ENCODE measurements around the gene SLX4IP. TPM values are rescaled to one million over a fixed set of nuclear protein-coding genes. Genes with fewer than 3 reads are reported as not detected.

Gene SLX4IP
- total and polyA plus RNA-seq, 2 donors (not counting 3 experiments of a cell fraction or from before 2014, with no cell fraction given): 1.9 to 4.5 TPM

DNA sequence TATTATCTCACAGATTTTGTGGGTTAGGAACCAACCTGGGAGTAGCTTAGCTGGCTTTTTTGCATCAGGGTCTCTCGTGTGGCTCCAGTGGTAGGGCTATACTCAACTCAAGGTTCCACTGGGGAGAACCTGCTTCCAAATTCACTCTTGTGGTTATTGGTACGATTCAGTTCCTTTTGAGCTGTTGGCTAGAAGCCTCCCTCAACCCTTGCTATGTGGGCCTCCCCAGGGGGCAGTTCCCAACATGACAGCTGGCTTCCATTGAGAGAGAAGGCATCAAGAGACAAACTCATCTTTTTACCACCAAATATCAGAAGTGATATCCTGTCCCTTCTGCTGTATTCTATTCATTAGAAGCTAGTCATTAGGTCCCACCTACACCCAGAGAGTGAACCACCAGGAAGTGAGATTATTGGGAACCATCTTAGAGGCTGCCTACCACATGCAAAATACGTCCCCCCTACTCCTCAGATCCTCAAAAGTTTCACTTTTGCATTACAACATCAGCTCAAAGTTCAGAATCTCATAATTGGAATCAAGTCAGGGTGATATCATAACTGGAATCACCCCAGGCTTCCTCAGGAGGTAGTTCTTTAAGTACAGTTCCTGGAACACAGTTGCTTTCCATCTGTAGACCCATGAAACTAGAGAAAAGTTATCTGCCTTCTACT is 32.0 kb upstream of the SLX4IP start:
- CTCF ChIA-PET: interaction anchor here (1.4 to 3.2 kb wide), 5 partner anchors 10 to 426 kb away, joined by 4 to 13 read pairs (median 4); no protein-coding TSS in a partner anchor
- H3K9ac ChIP-seq (replicated peaks; ENCODE audit: extremely low read depth, insufficient read depth, low read length): no peak overlapping the region
- H3K9me3 ChIP-seq (replicated peaks; ENCODE audit: control insufficient read depth, insufficient read depth, low read length): no peaks in the 10 kb centered on the region
- H2AFZ ChIP-seq (ENCODE audit: low read depth, low read length): no peak overlapping the region
- no peaks in the 10 kb centered on the region for H3K27me3 ChIP-seq (ENCODE audit: control insufficient read depth in 2 of 2, insufficient read depth in 2 of 2, low read length in 2 of 2)
- no TSS peak for BruUV-seq (replicated peaks)
- POLR2A ChIA-PET: no interaction called here
- H3K4me1 ChIP-seq (ENCODE audit: control insufficient read depth, extremely low read depth, insufficient read depth, low read length): no peaks in the 10 kb centered on the region
- H3K4me2 ChIP-seq (ENCODE audit: insufficient read depth, low read length): no peak overlapping the region
- FAIRE-seq (no peak), DNase-seq (ENCODE audit: low read depth, low spot score) (no peak)
- dilution Hi-C loops (cut with MboI; ENCODE audit: extremely low pct_ligation_motif_present, low sequenced_read_pairs) (no loop called here), intact Hi-C loops (cut with micrococcal nuclease) (no loop called here)
- H3K79me2 ChIP-seq (ENCODE audit: control insufficient read depth, insufficient read depth, low read length): no peaks in the 10 kb centered on the region
- H3K36me3 ChIP-seq (ENCODE audit: control insufficient read depth in 2 of 2, extremely low read depth in 1 of 2, insufficient read depth in 2 of 2, low read length in 2 of 2): peaks cover 0 to 8% of the 10 kb centered on the region in 2 experiments
- H3K9me1 ChIP-seq (replicated peaks; ENCODE audit: control insufficient read depth, extremely low read depth, insufficient read depth, low read length): no peaks in the 10 kb centered on the region
- H4K20me1 ChIP-seq (replicated peaks; ENCODE audit: control insufficient read depth, extremely low read depth, insufficient read depth, low read length): no peaks in the 10 kb centered on the region
- H3K27ac ChIP-seq (ENCODE audit: insufficient read depth, low read depth, low read length): no peak overlapping the region
- TF ChIP-seq, protein P1, sequence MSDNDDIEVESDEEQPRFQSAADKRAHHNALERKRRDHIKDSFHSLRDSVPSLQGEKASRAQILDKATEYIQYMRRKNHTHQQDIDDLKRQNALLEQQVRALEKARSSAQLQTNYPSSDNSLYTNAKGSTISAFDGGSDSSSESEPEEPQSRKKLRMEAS (IDR thresholded peaks at IDR 0.05; ENCODE audit: insufficient read depth, insufficient read length): no peak
- TF ChIP-seq POLR2A (IDR thresholded peaks at IDR 0.05; ENCODE audit: low read depth, low read length): no peak
- TF ChIP-seq JUN (IDR thresholded peaks at IDR 0.05; ENCODE audit: borderline replicate concordance, insufficient read depth, insufficient read length, low read depth): no peak
- TF ChIP-seq GATA2 (IDR thresholded peaks at IDR 0.05; ENCODE audit: insufficient read depth, insufficient read length, low read depth, low read length): no peak
- H3K4me3 ChIP-seq (replicated peaks in 1 of 3; ENCODE audit: insufficient read depth in 1 of 3, low read depth in 1 of 3, low read length in 3 of 3): no peak overlapping the region

DNA sequence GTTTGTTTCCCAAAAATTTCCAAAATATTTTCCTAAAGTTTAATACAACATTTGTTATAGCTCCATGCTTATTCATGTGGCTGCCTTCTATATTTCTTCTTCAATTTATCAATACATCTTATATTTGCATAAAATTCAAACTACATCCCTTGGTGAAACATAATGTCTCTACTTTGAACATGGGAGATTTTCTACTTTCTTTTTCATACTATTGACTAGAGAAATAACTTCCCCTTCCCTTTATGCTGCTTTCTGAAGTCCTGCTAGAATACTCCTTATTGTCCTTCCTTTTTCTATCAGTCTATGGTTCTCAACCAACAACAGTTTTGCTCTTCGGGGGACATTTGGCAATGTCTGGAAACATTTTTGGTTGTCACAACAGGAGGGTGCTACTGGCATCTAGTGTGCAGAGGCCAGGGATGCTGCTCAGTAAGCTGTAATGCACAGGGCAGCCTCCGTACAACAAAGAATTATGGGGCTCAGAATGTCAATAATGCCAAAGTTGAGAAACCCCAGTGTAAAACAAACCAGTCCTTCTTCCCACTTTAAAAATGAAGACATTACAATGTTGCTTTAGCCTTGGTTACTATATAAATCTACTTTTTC is 31.0 kb upstream of the SLX4IP start:
- dilution Hi-C loops (cut with MboI; ENCODE audit: extremely low pct_ligation_motif_present, low sequenced_read_pairs): no loop called here
- H3K4me3 ChIP-seq (replicated peaks in 1 of 3; ENCODE audit: insufficient read depth in 1 of 3, low read depth in 1 of 3, low read length in 3 of 3): no peak overlapping the region
- no peak overlapping the region for H3K9ac ChIP-seq (replicated peaks; ENCODE audit: extremely low read depth, insufficient read depth, low read length)
- no peaks in the 10 kb centered on the region for H4K20me1 ChIP-seq (replicated peaks; ENCODE audit: control insufficient read depth, extremely low read depth, insufficient read depth, low read length)
- H3K27ac ChIP-seq (ENCODE audit: insufficient read depth, low read depth, low read length): no peak overlapping the region
- no peaks in the 10 kb centered on the region for H3K9me3 ChIP-seq (replicated peaks; ENCODE audit: control insufficient read depth, insufficient read depth, low read length)
- intact Hi-C loops (cut with micrococcal nuclease): no loop called here
- H3K79me2 ChIP-seq (ENCODE audit: control insufficient read depth, insufficient read depth, low read length): no peaks in the 10 kb centered on the region
- H3K4me1 ChIP-seq (ENCODE audit: control insufficient read depth, extremely low read depth, insufficient read depth, low read length): no peaks in the 10 kb centered on the region
- DNase-seq (ENCODE audit: low read depth, low spot score) (no peak), FAIRE-seq (no peak)
- TF ChIP-seq, protein P2, sequence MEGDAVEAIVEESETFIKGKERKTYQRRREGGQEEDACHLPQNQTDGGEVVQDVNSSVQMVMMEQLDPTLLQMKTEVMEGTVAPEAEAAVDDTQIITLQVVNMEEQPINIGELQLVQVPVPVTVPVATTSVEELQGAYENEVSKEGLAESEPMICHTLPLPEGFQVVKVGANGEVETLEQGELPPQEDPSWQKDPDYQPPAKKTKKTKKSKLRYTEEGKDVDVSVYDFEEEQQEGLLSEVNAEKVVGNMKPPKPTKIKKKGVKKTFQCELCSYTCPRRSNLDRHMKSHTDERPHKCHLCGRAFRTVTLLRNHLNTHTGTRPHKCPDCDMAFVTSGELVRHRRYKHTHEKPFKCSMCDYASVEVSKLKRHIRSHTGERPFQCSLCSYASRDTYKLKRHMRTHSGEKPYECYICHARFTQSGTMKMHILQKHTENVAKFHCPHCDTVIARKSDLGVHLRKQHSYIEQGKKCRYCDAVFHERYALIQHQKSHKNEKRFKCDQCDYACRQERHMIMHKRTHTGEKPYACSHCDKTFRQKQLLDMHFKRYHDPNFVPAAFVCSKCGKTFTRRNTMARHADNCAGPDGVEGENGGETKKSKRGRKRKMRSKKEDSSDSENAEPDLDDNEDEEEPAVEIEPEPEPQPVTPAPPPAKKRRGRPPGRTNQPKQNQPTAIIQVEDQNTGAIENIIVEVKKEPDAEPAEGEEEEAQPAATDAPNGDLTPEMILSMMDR (IDR thresholded peaks at IDR 0.05; ENCODE audit: extremely low read depth in 1 of 2, insufficient read depth in 1 of 2, low read depth in 1 of 2, low read length in 2 of 2): no peak
- TF ChIP-seq FOS (IDR thresholded peaks at IDR 0.05; ENCODE audit: borderline replicate concordance, insufficient read depth, low read length) (no peak), POLR2AphosphoS5 (IDR thresholded peaks at IDR 0.05; ENCODE audit: insufficient read depth, low read depth, low read length) (no peak), MYC (IDR thresholded peaks at IDR 0.05; ENCODE audit: low read depth, low read length) (no peak), GATA2 (IDR thresholded peaks at IDR 0.05; ENCODE audit: insufficient read depth, insufficient read length, low read depth, low read length) (no peak)
- TF ChIP-seq, protein P1 (IDR thresholded peaks at IDR 0.05; ENCODE audit: insufficient read depth, insufficient read length): no peak
- POLR2A ChIA-PET: no interaction called here
- H2AFZ ChIP-seq (ENCODE audit: low read depth, low read length): no peak overlapping the region
- no peak overlapping the region for H3K4me2 ChIP-seq (ENCODE audit: insufficient read depth, low read length)
- no TSS peak for BruUV-seq (replicated peaks)
- peaks cover 0 to 8% of the 10 kb centered on the region in 2 experiments for H3K36me3 ChIP-seq (ENCODE audit: control insufficient read depth in 2 of 2, extremely low read depth in 1 of 2, insufficient read depth in 2 of 2, low read length in 2 of 2)
- no peaks in the 10 kb centered on the region for H3K27me3 ChIP-seq (ENCODE audit: control insufficient read depth in 2 of 2, insufficient read depth in 2 of 2, low read length in 2 of 2)
- CTCF ChIA-PET: interaction anchor here (1.1 to 3.2 kb wide), 5 partner anchors 9 to 427 kb away, joined by 3 to 13 read pairs (median 4); partner anchors contain the start of gene MKKS
- no peaks in the 10 kb centered on the region for H3K9me1 ChIP-seq (replicated peaks; ENCODE audit: control insufficient read depth, extremely low read depth, insufficient read depth, low read length)
